GM12878 (cell line): ENCODE data around the gene VCL. TPM values are rescaled to one million over a fixed set of nuclear protein-coding genes. Genes with fewer than 3 reads are reported as not detected.

Experiments used
- ATAC-seq: fragments of 200-7000 bp; cut with Tn5 transposase; 3 replicates; pipeline ENCODE4 v1.9.1; 2020; ENCODE audit warnings: mild to moderate bottlenecking, moderate library complexity
- BruUV-seq: library from RNA; stranded (reverse); fragments of 400-500 nt; replicated peaks from 2 replicates; lab custom pipeline; 2021; lab: Mats Ljungman, UMichigan
- CTCF ChIA-PET: fragments of 300-600 bp; sonication (Branson Sonifier 250); formaldehyde crosslinking; extraction: SDS; loops from one replicate; lab custom pipeline; 2021; ENCODE audit warnings: inconsistent platforms; lab: Yijun Ruan, JAX
- POLR2A ChIA-PET: fragments of 350-600 bp; formaldehyde crosslinking; extraction: SDS; loops from one replicate; lab custom pipeline; 2021; ENCODE audit warnings: inconsistent platforms; lab: Charles Lee
- RAD21 ChIA-PET: fragments of 300-600 bp; sonication (Branson Sonifier 250); formaldehyde crosslinking; loops from one replicate; lab custom pipeline; 2023; ENCODE audit warnings: antibody characterized with exemption; ENCODE audit not compliant: unreplicated experiment; lab: Charles Lee
- SMC1A ChIA-PET: fragments of 300-600 bp; sonication (Branson Sonifier 250); formaldehyde crosslinking; loops from one replicate; lab custom pipeline; 2023; ENCODE audit not compliant: unreplicated experiment, uncharacterized antibody; lab: Charles Lee
- DNase-seq: peaks from one replicate; pipeline ENCODE4 v3.0.0-alpha.2; 2011; ENCODE audit warnings: low read depth, low spot score
- FAIRE-seq: peaks from 3 replicates; lab custom pipeline; 2011; peaks lifted over from hg19 to GRCh38; lab: Jason Lieb, UNC
- H2AFZ ChIP-seq: 2 replicates; pipeline ENCODE4 v1.6.0; 2011; ENCODE audit warnings: low read depth, low read length, control low read depth; ENCODE audit not compliant: control insufficient read depth
- H3K27ac ChIP-seq: 2 replicates; pipeline ENCODE4 v1.5.1; 2011; ENCODE audit warnings: control low read depth; ENCODE audit not compliant: control insufficient read depth, insufficient read depth
- H3K27me3 ChIP-seq, 2 experiments: replicated peaks in 1 of 2; 2 replicates each; pipeline versions ENCODE4 v1.6.0 to v1.6.1; 2011; ENCODE audit warnings: low read length in 1 of 2; ENCODE audit not compliant: control insufficient read depth in 2 of 2, insufficient read depth in 2 of 2
- H3K36me3 ChIP-seq, 2 experiments: 2 replicates each; pipeline ENCODE4 v1.5.1; 2011; ENCODE audit warnings: low read length in 1 of 2; ENCODE audit not compliant: control insufficient read depth in 2 of 2, insufficient read depth in 2 of 2
- H3K4me1 ChIP-seq: 2 replicates; pipeline ENCODE4 v1.6.1; 2011; ENCODE audit warnings: mild to moderate bottlenecking, low read length, moderate library complexity, mixed read lengths; ENCODE audit not compliant: control insufficient read depth, insufficient read depth
- H3K4me2 ChIP-seq: 2 replicates; pipeline ENCODE4 v1.6.0; 2011; ENCODE audit warnings: control low read depth; ENCODE audit not compliant: control insufficient read depth, insufficient read depth
- H3K4me3 ChIP-seq: fragments of 200-600 bp; sonication (generic); 2 replicates; pipeline ENCODE4 v1.5.1; 2016
- H3K79me2 ChIP-seq: 2 replicates; pipeline ENCODE4 v1.6.0; 2011; ENCODE audit warnings: low read length; ENCODE audit not compliant: control insufficient read depth, insufficient read depth
- H3K9ac ChIP-seq: 2 replicates; pipeline ENCODE4 v1.8.0; 2011; ENCODE audit warnings: low read length, control low read depth, mixed read lengths; ENCODE audit not compliant: control insufficient read depth, insufficient read depth
- H3K9me3 ChIP-seq: replicated peaks from 3 replicates; pipeline ENCODE4 v1.5.1; 2011; ENCODE audit warnings: mild to moderate bottlenecking, low read length; ENCODE audit not compliant: control insufficient read depth, insufficient read depth
- H4K20me1 ChIP-seq: 2 replicates; pipeline ENCODE4 v1.6.0; 2011; ENCODE audit not compliant: control insufficient read depth, insufficient read depth
- ATF2 ChIP-seq: IDR thresholded peaks from 2 replicates; pipeline ENCODE4 v1.6.1; 2012; ENCODE audit warnings: low read length, inconsistent platforms
- CBX3 ChIP-seq: fragments of 200-600 bp; sonication (generic); IDR thresholded peaks from 2 replicates; pipeline ENCODE4 v1.6.1; 2016; ENCODE audit warnings: low read depth, borderline replicate concordance
- DPF2 ChIP-seq: fragments of 450-650 bp; IDR thresholded peaks from 2 replicates; pipeline ENCODE4 v1.6.1; 2017; ENCODE audit warnings: mild to moderate bottlenecking
- EED ChIP-seq: sonication (generic); IDR thresholded peaks from 2 replicates; pipeline ENCODE4 v1.6.1; 2016; ENCODE audit warnings: antibody characterized with exemption, low read depth
- EP300 ChIP-seq, 2 experiments: fragments of 150-350 bp in 1 of 2; IDR thresholded peaks; 2 replicates each; pipeline ENCODE4 v1.6.1; 2011 to 2012; ENCODE audit warnings: low read depth in 2 of 2, low read length in 2 of 2, borderline replicate concordance in 1 of 2, improper control_type of control experiment in 1 of 2, inconsistent platforms in 1 of 2; ENCODE audit not compliant: control insufficient read depth in 1 of 2
- FOXM1 ChIP-seq: IDR thresholded peaks from 2 replicates; pipeline ENCODE4 v1.6.1; 2012; ENCODE audit warnings: low read depth, mild to moderate bottlenecking, inconsistent platforms, low read length, moderate library complexity
- GABPA ChIP-seq: IDR thresholded peaks from 2 replicates; pipeline ENCODE4 v1.6.1; 2014; ENCODE audit warnings: antibody characterized with exemption, low read depth, mild to moderate bottlenecking, inconsistent platforms
- HDAC2 ChIP-seq: fragments of 200-600 bp; sonication (generic); IDR thresholded peaks from 2 replicates; pipeline ENCODE4 v1.6.1; 2017
- IKZF1 ChIP-seq: fragments of 450-650 bp; conservative IDR thresholded peaks from 2 replicates; pipeline ENCODE4 v1.6.1; 2017; ENCODE audit warnings: antibody characterized with exemption, mild to moderate bottlenecking
- IKZF2 ChIP-seq, 2 experiments: fragments of 450-650 bp; IDR thresholded peaks; 2 replicates each; pipeline ENCODE4 v1.6.1; 2017; ENCODE audit warnings: mild to moderate bottlenecking in 2 of 2, moderate library complexity in 2 of 2
- JUND ChIP-seq: IDR thresholded peaks from 2 replicates; pipeline ENCODE4 v1.6.1; 2012; ENCODE audit warnings: low read depth, mild to moderate bottlenecking, low read length, improper control_type of control experiment, moderate library complexity
- MLLT1 ChIP-seq: fragments of 450-650 bp; IDR thresholded peaks from 2 replicates; pipeline ENCODE4 v1.6.1; 2016; ENCODE audit warnings: mild to moderate bottlenecking
- ZBTB4 ChIP-seq: fragments of 450-650 bp; formaldehyde crosslinking; IDR thresholded peaks from 2 replicates; pipeline ENCODE4 v1.4.0; 2022; ENCODE audit warnings: mild to moderate bottlenecking, moderate library complexity
- ZNF24 ChIP-seq: fragments of 450-650 bp; IDR thresholded peaks from 2 replicates; pipeline ENCODE4 v1.6.1; 2017; ENCODE audit warnings: antibody characterized with exemption, mild to moderate bottlenecking
- WGBS: methylation state at CpG from one replicate; pipeline ENCODE4 v1.1.6; 2016; ENCODE audit warnings: low lambda C conversion rate; ENCODE audit not compliant: insufficient replicate concordance, insufficient coverage; ENCODE audit errors: missing lambda C conversion rate; 5-methylcytosine and 5-hydroxymethylcytosine counted together
- in situ Hi-C: fragments of 300-500 bp; cut with MboI; formaldehyde crosslinking; loops from 9 replicates; pipeline ENCODE4 v1.14.3; 2018; ENCODE audit warnings: mixed read lengths
- intact Hi-C: fragments of 100-400 bp; cut with micrococcal nuclease; formaldehyde crosslinking; loops from one replicate; pipeline ENCODE4 v1.14.2; 2022; ENCODE audit not compliant: unreplicated experiment
- polyA plus RNA-seq, 11 experiments: library from polyadenylated mRNA; depleted of rRNA in 4 of 11; unstranded in 6 of 11; stranded (reverse) in 5 of 11; fragments of >200 nt; fragmentation: Nextera tagmentation in 4 of 11; fragmentation: Illumina TruSeq in 1 of 11; extraction: Ambion mirVana in 4 of 11; extraction: Trizol in 1 of 11; gene quantifications; 1 replicate in 1 of 11; 2 replicates in 10 of 11; pipeline versions ENCODE4 v1.2.1 to v1.2.3, GENCODE V29; 2011 to 2016; ENCODE audit warnings: inconsistent platforms in 2 of 11, missing spikeins in 2 of 11, low read depth in 1 of 11
- total RNA-seq, 4 experiments: library from RNA; depleted of rRNA in 3 of 4; stranded (reverse); fragments of >200 nt in 3 of 4; fragmentation: Illumina TruSeq in 1 of 4; extraction: Trizol in 1 of 4; gene quantifications; 2 replicates each; pipeline versions ENCODE4 v1.2.1 to v1.2.3, GENCODE V29; 2013 to 2021

VCL gene
- total and polyA plus RNA-seq, 10 of the 15 experiments (the other 5 are each of a cell fraction or from before 2014, with no cell fraction given), result 6.7 to 54.6 (median 24.3) TPM

GRCh38 chr10:74056050-74056818 is 58.3 kb downstream of the VCL start:
- Histone ChIP-seq H3K4me3 (no peak overlapping the region), H3K27me3 (no peaks in the 10 kb centered on the region), H3K9ac (no peak overlapping the region), H3K36me3 (no peaks in the 10 kb centered on the region), H3K27ac (no peak overlapping the region), H2AFZ (no peak overlapping the region), H3K9me3 (no peaks in the 10 kb centered on the region), H3K79me2 (no peaks in the 10 kb centered on the region), H3K4me2 (peak overlapping the region; percentile 56), H3K4me1 (peaks cover 23% of the 10 kb centered on the region), H4K20me1 (no peaks in the 10 kb centered on the region)
- SMC1A ChIA-PET, result interaction anchor here (0.7 to 4.7 kb wide), 17 partner anchors 9 to 207 kb away, joined by 3 to 71 read pairs (median 3); no protein-coding TSS in a partner anchor
- intact Hi-C loops, result loop anchor here (5.0 kb wide), 1 partner anchor 99 kb away; no protein-coding TSS in a partner anchor
- FAIRE-seq (peak; percentile 75), DNase-seq (peak; percentile 33), ATAC-seq (peak; percentile 80)
- no TSS peak for BruUV-seq
- RAD21 ChIA-PET, result interaction anchor here (0.9 to 4.4 kb wide), 12 partner anchors 20 to 206 kb away, joined by 3 to 29 read pairs (median 4); no protein-coding TSS in a partner anchor
- CTCF ChIA-PET, result interaction anchor here (0.6 to 1.9 kb wide), 14 partner anchors 8 to 208 kb away, joined by 3 to 12 read pairs (median 3); no protein-coding TSS in a partner anchor
- in situ Hi-C loops, result no loop called here
- WGBS, result 25% methylated on average over 2 of the region's 2 CpGs
- POLR2A ChIA-PET, result interaction anchor here (0.6 to 1.1 kb wide), 3 partner anchors 95 to 799 kb away, joined by 4 to 10 read pairs (median 5); partner anchors contain the start of genes ADK and AP3M1
- TF ChIP-seq HDAC2 (no peak), MLLT1 (peak; percentile 77), FOXM1 (peak; percentile 77; the same call in 1 of the 2 replicates), IKZF1 (peak; percentile 76), ZBTB4 (CRISPR knock-in tag) (no peak), JUND (peak; percentile 55; the same call in 1 of the 2 replicates), ATF2 (peak; percentile 70), IKZF2 (IDR thresholded peaks at IDR 0.05) (peak; percentile 91 to 93), GABPA (peak; percentile 45; the same call in 1 of the 2 replicates), CBX3 (no peak), DPF2 (peak; percentile 85), EED (0 out of 2 replicates have a peak, but pooled peaks have one; percentile 54), ZNF24 (0 out of 2 replicates have a peak, but pooled peaks have one; percentile 53), EP300 (IDR thresholded peaks at IDR 0.05; ENCODE audit: borderline replicate concordance in 1 of 2, control insufficient read depth in 1 of 2, low read depth in 2 of 2, low read length in 2 of 2) (peak; percentile 46 to 69; a peak in 1 of 4 replicates)
